T-helper 17 cell (primary cell): ENCODE measurements around the gene EML4. TPM values are rescaled to one million over a fixed set of nuclear protein-coding genes. Genes with fewer than 3 reads are reported as not detected.
"Not testable (repeated sequence)": the region's sequence is repeated elsewhere in the genome, so short reads cannot be mapped to it uniquely, and the experiment has no call there.

Experiments used
- ATAC-seq: fragments of 150-1000 bp; cut with Tn5 transposase; 2 replicates; pipeline ENCODE4 v1.10.0; 2021; ENCODE audit warnings: mild to moderate bottlenecking, moderate library complexity
- DNase-seq, 3 donors: peaks; one replicate each; pipeline versions ENCODE4 v3.0.0 to v3.0.0-alpha.2; 2020 to 2021
- H3K9me3 ChIP-seq: one replicate; pipeline ENCODE4 v1.7.0; 2013; ENCODE audit warnings: low read length, mild to moderate bottlenecking; ENCODE audit not compliant: control insufficient read depth, poor library complexity, severe bottlenecking
- H3K27ac Mint-ChIP-seq: one replicate; pipeline ENCODE4 v1.8.0; 2022; ENCODE audit warnings: mild to moderate bottlenecking, moderate library complexity, mixed read lengths
- H3K27me3 Mint-ChIP-seq: one replicate; pipeline ENCODE4 v1.8.0; 2022; ENCODE audit warnings: mixed read lengths
- H3K36me3 Mint-ChIP-seq: one replicate; pipeline ENCODE4 v1.8.0; 2022; ENCODE audit warnings: low read depth, mixed read lengths
- H3K4me1 Mint-ChIP-seq: one replicate; pipeline ENCODE4 v1.8.0; 2022; ENCODE audit warnings: mild to moderate bottlenecking, mixed read lengths
- H3K4me3 Mint-ChIP-seq: one replicate; pipeline ENCODE4 v1.8.0; 2022; ENCODE audit warnings: mild to moderate bottlenecking, moderate library complexity, mixed read lengths
- total RNA-seq, 4 donors: library from RNA in 2 of 4; stranded (reverse) in 2 of 4; gene quantifications; one replicate each; pipeline ENCODE4 v1.2.3 and lab custom pipeline; 2022 to 2026

EML4 gene
- 100 to 1,000 TPM; 292 to 348 TPM for total RNA-seq
- total RNA-seq (lab: John Stamatoyannopoulos, UW) = 440 to 501 reads per million in 2 donors

DNA sequence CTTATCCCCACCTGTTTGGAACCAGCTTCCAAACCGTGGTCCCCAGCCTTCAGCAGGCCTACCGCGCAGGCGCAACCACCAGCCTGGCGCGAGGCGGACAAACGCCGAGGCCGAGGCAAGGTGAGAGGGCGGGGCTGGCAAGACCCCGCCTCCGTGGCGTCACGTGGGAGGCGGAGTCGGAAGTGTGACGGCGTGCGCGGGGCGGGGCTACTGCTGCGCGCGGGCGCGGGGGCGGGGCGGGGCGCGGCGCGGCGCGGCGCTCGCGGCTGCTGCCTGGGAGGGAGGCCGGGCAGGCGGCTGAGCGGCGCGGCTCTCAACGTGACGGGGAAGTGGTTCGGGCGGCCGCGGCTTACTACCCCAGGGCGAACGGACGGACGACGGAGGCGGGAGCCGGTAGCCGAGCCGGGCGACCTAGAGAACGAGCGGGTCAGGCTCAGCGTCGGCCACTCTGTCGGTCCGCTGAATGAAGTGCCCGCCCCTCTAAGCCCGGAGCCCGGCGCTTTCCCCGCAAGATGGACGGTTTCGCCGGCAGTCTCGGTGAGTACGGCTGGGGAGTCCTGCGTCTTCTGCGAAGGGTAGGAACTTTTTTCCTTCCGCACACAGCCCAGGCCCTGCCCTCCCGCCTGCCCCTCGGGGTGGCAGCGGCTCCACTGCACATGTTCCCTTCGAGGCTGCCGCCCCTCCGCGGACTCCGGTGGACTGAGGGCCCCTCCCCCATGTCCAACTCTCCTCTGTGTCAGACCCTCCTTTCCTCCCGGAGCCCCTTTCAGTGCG lies at the start of gene EML4:
Gene EML4 (plus strand): TSS at position 254 of the 774 bp plus-strand sequence. CDS start 259 bp downstream, at position 513.
- Mint-ChIP-seq H3K4me3 (peak within 1 kb of the TSS; percentile 21), H3K4me1 (peaks cover 16% of the 10 kb centered on the region), H3K27ac (no peak within 1 kb of the TSS), H3K27me3 (no peaks in the 10 kb centered on the region), H3K36me3 (peaks cover 2% of the 10 kb centered on the region)
- H3K9me3 ChIP-seq = no peaks in the 10 kb centered on the region
- DNase-seq (peak; percentile 88 to 92 (median 88)), ATAC-seq (peak; percentile 90)

- H3K27me3 Mint-ChIP-seq = no peaks in the 10 kb centered on the region
- H3K27ac Mint-ChIP-seq = peak overlapping the region; percentile 100
- no peak for ATAC-seq
- H3K9me3 ChIP-seq = no peaks in the 10 kb centered on the region
- H3K4me3 Mint-ChIP-seq = peak overlapping the region; percentile 77
- H3K36me3 Mint-ChIP-seq = peaks cover 6% of the 10 kb centered on the region
- peaks cover 44% of the 10 kb centered on the region for H3K4me1 Mint-ChIP-seq
- DNase-seq = no peak
These were observed 45.7 kb upstream of the EML4 start for GRCh38 chr2:42123426-42123825.

GRCh38 chr2:42124011-42124785 lies 45.0 kb upstream of the EML4 start:
- Mint-ChIP-seq H3K4me1 (peaks cover 47% of the 10 kb centered on the region), H3K27me3 (no peaks in the 10 kb centered on the region), H3K4me3 (peak overlapping the region; percentile 79), H3K27ac (peak overlapping the region; percentile 100), H3K36me3 (peaks cover 6% of the 10 kb centered on the region)
- DNase-seq = no peak
- peak; percentile 74 for ATAC-seq
- no peaks in the 10 kb centered on the region for H3K9me3 ChIP-seq

DNA sequence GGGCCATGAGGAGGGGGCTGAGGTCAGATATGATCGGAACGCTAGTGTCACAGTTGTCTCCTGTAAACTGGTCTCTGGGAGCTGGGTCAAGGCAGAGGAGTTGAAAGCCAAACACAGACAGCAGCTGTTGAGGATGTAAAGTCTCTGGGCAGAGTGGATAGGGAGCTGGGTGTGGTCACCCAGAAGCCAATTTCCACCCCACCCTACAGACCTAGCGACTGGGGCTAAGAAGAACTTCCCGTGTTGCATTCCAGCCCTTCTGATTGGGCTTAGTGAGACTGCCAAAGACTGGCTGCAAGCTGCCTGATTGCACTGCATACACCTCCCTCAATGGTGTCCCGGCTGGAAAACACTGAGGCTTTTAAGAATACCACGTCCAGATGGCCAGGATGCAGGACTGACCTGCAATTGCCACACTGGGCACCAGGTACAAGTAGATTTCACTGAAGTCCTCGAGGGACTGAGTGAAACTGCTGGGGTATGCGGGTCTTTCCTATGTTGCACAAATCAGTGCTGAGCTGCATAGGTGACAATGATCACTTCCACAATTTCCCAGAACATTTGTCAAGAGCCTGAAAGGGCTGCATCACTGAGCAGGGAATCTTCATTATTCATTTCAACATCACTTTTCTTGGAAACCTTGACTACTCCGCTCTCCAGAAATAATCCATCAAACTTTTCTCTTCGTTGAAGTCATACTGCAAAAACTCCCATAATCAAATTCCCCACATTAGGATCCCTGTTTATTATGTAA lies 43.1 kb upstream of the EML4 start:
- H3K27ac Mint-ChIP-seq = peak overlapping the region; percentile 100
- no peaks in the 10 kb centered on the region for H3K27me3 Mint-ChIP-seq

DNA sequence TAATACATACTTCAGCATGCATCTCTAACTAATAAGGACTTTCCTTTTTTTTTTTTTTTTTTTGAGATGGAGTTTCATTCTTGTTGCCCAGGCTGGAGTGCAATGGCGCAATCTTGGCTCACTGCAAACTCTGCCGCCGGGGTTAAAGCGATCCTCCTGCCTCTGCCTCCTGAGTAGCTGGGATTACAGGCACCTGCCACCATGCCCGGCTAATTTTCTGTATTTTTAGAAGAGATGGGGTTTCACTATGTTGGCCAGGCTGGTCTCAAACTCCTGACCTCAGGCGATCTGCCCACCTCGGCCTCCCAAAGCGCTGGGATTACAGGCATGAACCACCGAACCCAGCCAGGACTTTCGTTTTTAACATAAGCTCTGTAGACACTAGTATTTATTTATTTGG lies 42.3 kb upstream of the EML4 start:
- not testable (repeated sequence) for H3K36me3 Mint-ChIP-seq, H3K9me3 ChIP-seq, H3K27me3 Mint-ChIP-seq, DNase-seq, ATAC-seq
- Mint-ChIP-seq H3K27ac (peak overlapping the region; percentile 100), H3K4me3 (peak overlapping the region; percentile 87), H3K4me1 (peaks cover 66% of the 10 kb centered on the region)

More for the DNA sequence above, 43.1 kb upstream of the EML4 start:
- ATAC-seq (no peak), DNase-seq (no peak)
- Mint-ChIP-seq H3K36me3 (peaks cover 6% of the 10 kb centered on the region), H3K4me3 (peak overlapping the region; percentile 71), H3K4me1 (peaks cover 60% of the 10 kb centered on the region)
- H3K9me3 ChIP-seq = no peaks in the 10 kb centered on the region

- ATAC-seq = peak; percentile 49
- Mint-ChIP-seq H3K36me3 (peaks cover 4% of the 10 kb centered on the region), H3K27me3 (no peaks in the 10 kb centered on the region), H3K4me1 (peaks cover 73% of the 10 kb centered on the region), H3K27ac (peak overlapping the region; percentile 100), H3K4me3 (peak overlapping the region; percentile 87)
- H3K9me3 ChIP-seq = no peaks in the 10 kb centered on the region
- no peak for DNase-seq
These were observed 41.4 kb upstream of the EML4 start for GRCh38 chr2:42127425-42128424.

GRCh38 chr2:42128721-42129486 lies 40.2 kb upstream of the EML4 start:
- Mint-ChIP-seq H3K4me3 (peak overlapping the region; percentile 87), H3K27me3 (no peaks in the 10 kb centered on the region), H3K36me3 (peaks cover 4% of the 10 kb centered on the region), H3K4me1 (peaks cover 77% of the 10 kb centered on the region), H3K27ac (peak overlapping the region; percentile 100)
- ATAC-seq (no peak), DNase-seq (no peak)
- no peaks in the 10 kb centered on the region for H3K9me3 ChIP-seq

DNA sequence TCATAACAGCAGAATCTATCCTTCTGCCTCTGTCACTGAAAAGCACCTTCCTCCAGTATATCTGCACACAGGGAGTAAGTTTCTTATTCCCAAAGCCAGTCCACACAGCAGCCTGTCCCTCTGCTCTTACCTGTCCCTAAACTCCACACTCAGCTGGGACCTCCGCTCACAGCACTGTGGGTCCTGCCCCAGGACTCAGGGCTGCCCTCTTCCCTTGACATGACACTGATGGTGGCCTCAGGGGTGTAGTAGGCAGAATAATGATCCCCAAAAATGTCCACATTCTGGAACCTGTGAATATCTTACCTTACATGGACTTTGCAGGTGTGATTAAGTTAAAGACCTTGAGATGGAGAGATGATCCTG lies 39.7 kb upstream of the EML4 start:
- no peaks in the 10 kb centered on the region for H3K9me3 ChIP-seq
- peak overlapping the region; percentile 100 for H3K27ac Mint-ChIP-seq
- H3K4me3 Mint-ChIP-seq = peak overlapping the region; percentile 87
- DNase-seq (no peak), ATAC-seq (no peak)
- H3K36me3 Mint-ChIP-seq = peaks cover 2% of the 10 kb centered on the region
- H3K4me1 Mint-ChIP-seq = peaks cover 75% of the 10 kb centered on the region
- H3K27me3 Mint-ChIP-seq = no peaks in the 10 kb centered on the region

- Mint-ChIP-seq H3K27ac (peak overlapping the region; percentile 100), H3K4me3 (peak overlapping the region; percentile 51), H3K4me1 (peaks cover 76% of the 10 kb centered on the region), H3K27me3 (no peaks in the 10 kb centered on the region), H3K36me3 (peaks cover 2% of the 10 kb centered on the region)
- DNase-seq = no peak
- no peaks in the 10 kb centered on the region for H3K9me3 ChIP-seq
- no peak for ATAC-seq
These were observed 39.2 kb upstream of the EML4 start for GRCh38 chr2:42129947-42130346.

- not testable (repeated sequence) for H3K36me3 Mint-ChIP-seq, H3K27me3 Mint-ChIP-seq, ATAC-seq, H3K4me3 Mint-ChIP-seq, DNase-seq, H3K9me3 ChIP-seq
- peak overlapping the region; percentile 100 for H3K27ac Mint-ChIP-seq
- peaks cover 77% of the 10 kb centered on the region for H3K4me1 Mint-ChIP-seq
These were observed 38.3 kb upstream of the EML4 start for GRCh38 chr2:42130858-42131257.

- DNase-seq = peak in 1 of 3 donors; percentile 17
- ATAC-seq = peak; percentile 6
- Mint-ChIP-seq H3K4me3 (peak overlapping the region; percentile 81), H3K4me1 (peaks cover 74% of the 10 kb centered on the region), H3K27me3 (no peaks in the 10 kb centered on the region), H3K27ac (peak overlapping the region; percentile 100), H3K36me3 (no peaks in the 10 kb centered on the region)
- no peaks in the 10 kb centered on the region for H3K9me3 ChIP-seq
These were observed 36.8 kb upstream of the EML4 start for GRCh38 chr2:42132191-42132965.
